HG03571 (cell line): ENCODE results near the gene FARP1.

Experiments
- ATAC-seq: cut with Tn5 transposase; IDR thresholded peaks from one replicate; pipeline ENCODE4 v1.9.1; 2021; ENCODE audit not compliant: unreplicated experiment

Gene FARP1

GRCh38 chr13:98172590-98173422, 29.9 kb downstream of the FARP1 start:
- ATAC-seq, result no peak

- no peak for ATAC-seq
Measured at GRCh38 chr13:98173431-98174152, 30.7 kb downstream of the FARP1 start.

- no peak for ATAC-seq
Measured at GRCh38 chr13:98174307-98174706, 31.4 kb downstream of the FARP1 start.

- ATAC-seq, result no peak
Measured at GRCh38 chr13:98175043-98175442, 32.1 kb downstream of the FARP1 start.

GRCh38 chr13:98175823-98176222, 32.9 kb downstream of the FARP1 start:
- ATAC-seq, result no peak

- ATAC-seq, result no peak
Measured at GRCh38 chr13:98176777-98177608, 34.1 kb downstream of the FARP1 start, which contains the start of gene RNF113B. TSS of gene RNF113B (minus strand) at chr13:98177269. CDS start at chr13:98177236, 33 bp downstream.

GRCh38 chr13:98180092-98180491, 37.2 kb downstream of the FARP1 start:
- no peak for ATAC-seq

- no peak for ATAC-seq
Measured at GRCh38 chr13:98181111-98181815, 38.4 kb downstream of the FARP1 start.

GRCh38 chr13:98182153-98182552, 39.3 kb downstream of the FARP1 start:
- ATAC-seq, result no peak

GRCh38 chr13:98182589-98182988, 39.7 kb downstream of the FARP1 start:
- no peak for ATAC-seq

- no peak for ATAC-seq
Measured at GRCh38 chr13:98184792-98185191, 41.9 kb downstream of the FARP1 start.

- ATAC-seq, result no peak
Measured at GRCh38 chr13:98187155-98187964, 44.5 kb downstream of the FARP1 start.

- no peak for ATAC-seq
Measured at GRCh38 chr13:98187965-98188261, 45.0 kb downstream of the FARP1 start.

- no peak for ATAC-seq
Measured at GRCh38 chr13:98188544-98189166, 45.8 kb downstream of the FARP1 start.

- no peak for ATAC-seq
Measured at GRCh38 chr13:98189841-98190505, 47.1 kb downstream of the FARP1 start.

GRCh38 chr13:98190889-98191444, 48.1 kb downstream of the FARP1 start:
- ATAC-seq, result no peak

GRCh38 chr13:98192008-98192407, 49.1 kb downstream of the FARP1 start:
- ATAC-seq, result no peak

- no peak for ATAC-seq
Measured at GRCh38 chr13:98195054-98195791, 52.3 kb downstream of the FARP1 start.
